HUES48 (cell line): ENCODE results near the gene HSF2BP.
"Not testable (repeated sequence)": the region's sequence is repeated elsewhere in the genome, so short reads cannot be mapped to it uniquely, and the experiment has no call there.

Experiments used
- H3K27ac ChIP-seq: one replicate; pipeline ENCODE4 v1.7.0; 2013; ENCODE audit warnings: low read depth, low read length, inconsistent platforms
- H3K27me3 ChIP-seq: 2 replicates; pipeline ENCODE4 v1.6.1; 2013; ENCODE audit warnings: mild to moderate bottlenecking, low read length; ENCODE audit not compliant: control insufficient read depth, insufficient read depth
- H3K36me3 ChIP-seq: 2 replicates; pipeline ENCODE4 v1.6.1; 2013; ENCODE audit warnings: low read length; ENCODE audit not compliant: control insufficient read depth, insufficient read depth
- H3K4me1 ChIP-seq: 2 replicates; pipeline ENCODE4 v1.6.1; 2013; ENCODE audit warnings: mild to moderate bottlenecking, low read length; ENCODE audit not compliant: control insufficient read depth, insufficient read depth
- H3K4me3 ChIP-seq: 2 replicates; pipeline ENCODE4 v1.5.1; 2013; ENCODE audit warnings: mild to moderate bottlenecking, low read depth, low read length
- H3K9ac ChIP-seq: 2 replicates; pipeline ENCODE4 v1.6.1; 2013; ENCODE audit warnings: mild to moderate bottlenecking, low read depth, low read length, moderate library complexity
- H3K9me3 ChIP-seq: 2 replicates; pipeline ENCODE4 v1.6.1; 2013; ENCODE audit warnings: low read length; ENCODE audit not compliant: control insufficient read depth, insufficient read depth

Gene HSF2BP

DNA sequence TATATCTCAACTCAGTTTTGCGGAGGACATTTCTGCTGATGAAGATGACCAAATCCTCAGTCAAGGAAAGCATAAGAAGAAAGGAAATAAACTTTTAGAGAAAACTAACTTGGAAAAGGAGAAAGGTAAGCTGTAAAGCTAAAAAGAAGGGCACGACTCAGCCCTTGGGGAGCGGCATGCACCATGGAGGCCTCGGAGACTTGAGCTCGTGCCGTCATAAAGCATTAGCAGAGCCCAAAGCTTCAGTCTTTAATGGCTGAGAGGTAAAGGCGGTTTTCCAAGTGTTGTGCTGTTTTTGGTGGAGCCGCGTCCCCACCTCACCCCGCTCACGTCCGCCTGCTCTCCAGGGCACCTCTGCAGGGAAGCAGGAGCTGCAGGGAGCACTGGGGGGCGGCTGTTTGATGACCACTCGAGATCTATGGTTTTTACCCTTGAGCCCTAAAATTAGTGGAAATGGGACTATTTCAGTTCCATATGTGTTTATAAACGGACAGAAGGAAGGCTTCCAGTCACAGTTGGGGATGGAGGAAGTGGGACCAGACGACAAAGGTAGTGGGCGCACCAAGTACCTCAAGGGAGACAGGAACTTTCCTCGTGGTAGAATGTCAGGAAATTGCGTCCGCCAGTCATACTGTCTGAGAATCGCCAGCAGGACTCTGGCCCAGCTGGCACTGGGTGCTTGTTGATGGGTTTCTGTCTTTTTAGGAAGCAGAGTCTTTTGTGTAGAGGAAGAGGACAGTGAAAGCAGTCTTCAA is 27.7 kb upstream of the HSF2BP start:
- Histone ChIP-seq H3K4me3 (no peak overlapping the region), H3K4me1 (no peaks in the 10 kb centered on the region), H3K27ac (no peak overlapping the region), H3K9ac (no peak overlapping the region), H3K36me3 (peaks cover 96% of the 10 kb centered on the region), H3K27me3 (no peaks in the 10 kb centered on the region), H3K9me3 (no peaks in the 10 kb centered on the region)

DNA sequence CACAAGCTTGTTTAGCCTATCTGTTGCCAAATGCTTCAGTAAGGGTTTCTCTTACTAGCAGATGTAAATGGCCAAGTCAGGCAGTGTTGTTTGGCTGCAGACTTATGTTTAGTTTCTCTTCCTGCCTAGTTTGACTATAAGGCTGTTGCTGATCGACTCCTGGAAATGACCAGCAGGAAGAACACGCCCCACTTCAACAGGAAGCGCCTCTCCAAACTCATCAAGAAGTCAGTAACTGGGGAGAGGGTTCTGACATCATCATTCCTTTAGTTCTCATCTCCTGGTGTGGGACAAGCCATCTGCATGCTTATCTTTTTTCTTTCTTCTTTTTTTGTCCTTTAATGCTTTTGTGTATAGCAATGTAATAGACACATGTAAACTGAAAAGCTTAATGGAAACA is 25.1 kb upstream of the HSF2BP start:
- Histone ChIP-seq H3K9ac (no peak overlapping the region), H3K9me3 (no peaks in the 10 kb centered on the region), H3K27me3 (no peaks in the 10 kb centered on the region), H3K4me1 (no peaks in the 10 kb centered on the region), H3K4me3 (no peak overlapping the region), H3K36me3 (peaks cover 92% of the 10 kb centered on the region), H3K27ac (no peak overlapping the region)

DNA sequence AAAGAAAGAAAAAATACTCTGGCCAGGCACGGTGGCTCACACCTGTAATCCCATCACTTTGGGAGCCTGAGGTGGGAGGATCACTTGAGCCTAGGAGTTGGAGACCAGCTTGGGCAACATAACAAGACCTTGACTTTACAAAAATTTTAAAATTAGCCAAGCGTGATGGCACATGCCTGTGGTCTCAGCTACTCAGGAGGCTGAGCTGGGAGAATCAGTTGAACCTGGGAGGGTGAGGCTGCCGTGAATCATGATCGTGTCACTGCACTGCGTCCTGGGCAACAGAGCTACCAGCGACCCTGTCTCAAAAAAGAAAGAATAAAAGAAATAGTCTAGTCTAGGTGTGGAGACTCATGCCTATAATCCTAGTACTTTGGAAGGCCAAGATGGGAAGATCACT is 22.4 kb upstream of the HSF2BP start:
- Histone ChIP-seq H3K4me3 (no peak overlapping the region), H3K27ac (no peak overlapping the region), H3K9me3 (no peaks in the 10 kb centered on the region), H3K36me3 (peaks cover 88% of the 10 kb centered on the region), H3K9ac (no peak overlapping the region), H3K27me3 (no peaks in the 10 kb centered on the region), H3K4me1 (no peaks in the 10 kb centered on the region)

GRCh38 chr21:43680421-43680820 is 21.1 kb upstream of the HSF2BP start:
- H3K4me1 ChIP-seq, H3K9ac ChIP-seq, H3K27me3 ChIP-seq, H3K9me3 ChIP-seq, H3K27ac ChIP-seq, H3K4me3 ChIP-seq: not testable (repeated sequence)
- peaks cover 87% of the 10 kb centered on the region for H3K36me3 ChIP-seq

GRCh38 chr21:43679951-43680350 is 20.7 kb upstream of the HSF2BP start:
- H3K9me3 ChIP-seq: no peaks in the 10 kb centered on the region
- no peak overlapping the region for H3K27ac ChIP-seq
- H3K9ac ChIP-seq: no peak overlapping the region
- H3K4me1 ChIP-seq: no peaks in the 10 kb centered on the region
- H3K4me3 ChIP-seq: no peak overlapping the region
- H3K36me3 ChIP-seq: peaks cover 87% of the 10 kb centered on the region
- no peaks in the 10 kb centered on the region for H3K27me3 ChIP-seq

GRCh38 chr21:43676391-43676790 is 17.1 kb upstream of the HSF2BP start:
- Histone ChIP-seq H3K27me3 (no peaks in the 10 kb centered on the region), H3K9me3 (no peaks in the 10 kb centered on the region), H3K36me3 (peaks cover 77% of the 10 kb centered on the region), H3K4me1 (peaks cover 14% of the 10 kb centered on the region; the same call in 1 of the 2 replicates), H3K4me3 (no peak overlapping the region), H3K27ac (no peak overlapping the region), H3K9ac (no peak overlapping the region)

- no peak overlapping the region for H3K9ac ChIP-seq
- peaks cover 81% of the 10 kb centered on the region for H3K36me3 ChIP-seq
- no peak overlapping the region for H3K27ac ChIP-seq
- no peaks in the 10 kb centered on the region for H3K9me3 ChIP-seq
- H3K27me3 ChIP-seq: no peaks in the 10 kb centered on the region
- peaks cover 14% of the 10 kb centered on the region; the same call in 1 of the 2 replicates for H3K4me1 ChIP-seq
- no peak overlapping the region for H3K4me3 ChIP-seq
These were observed 16.6 kb upstream of the HSF2BP start for GRCh38 chr21:43675871-43676270.

GRCh38 chr21:43669828-43670605 is 10.7 kb upstream of the HSF2BP start:
- Histone ChIP-seq H3K4me1 (peaks cover 14% of the 10 kb centered on the region; the same call in 1 of the 2 replicates), H3K9ac (no peak overlapping the region), H3K4me3 (no peak overlapping the region), H3K27ac (no peak overlapping the region), H3K9me3 (no peaks in the 10 kb centered on the region), H3K36me3 (peaks cover 62% of the 10 kb centered on the region), H3K27me3 (no peaks in the 10 kb centered on the region)

DNA sequence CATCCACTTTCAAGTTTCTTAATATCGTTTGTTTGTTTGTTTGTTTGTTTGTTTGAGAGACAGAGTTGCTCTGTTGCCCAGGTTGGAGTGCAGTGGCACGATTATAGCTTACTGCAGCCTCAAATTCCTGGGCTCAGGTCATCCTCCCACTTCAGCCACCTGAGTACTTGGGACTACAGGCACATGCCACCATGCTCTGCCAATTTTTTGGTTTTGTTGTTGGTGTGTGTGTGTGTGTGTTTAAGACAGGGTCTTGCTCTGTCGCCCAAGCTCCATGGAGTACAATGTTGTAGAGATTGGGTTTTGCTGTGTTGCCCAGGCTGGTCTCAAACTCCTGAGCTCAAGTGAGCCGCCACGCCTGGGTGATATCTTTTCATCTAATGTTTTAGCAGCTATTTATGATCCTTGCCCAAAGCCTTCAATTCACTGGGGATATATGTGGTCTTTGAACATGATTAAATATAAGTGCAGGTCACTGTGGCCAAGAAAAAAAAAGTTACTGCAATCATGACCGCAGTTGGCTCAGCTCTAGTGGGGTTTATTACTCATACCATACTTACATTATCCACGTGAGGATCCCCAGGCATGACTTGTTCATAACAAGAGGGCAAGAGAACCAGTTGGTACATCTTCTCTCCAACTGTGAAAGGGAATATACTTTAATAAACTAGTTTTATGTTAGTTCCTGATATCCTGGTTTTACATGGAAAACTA is 8.1 kb upstream of the HSF2BP start:
- H3K27me3 ChIP-seq: no peaks in the 10 kb centered on the region
- no peaks in the 10 kb centered on the region for H3K9me3 ChIP-seq
- no peaks in the 10 kb centered on the region for H3K4me1 ChIP-seq
- H3K4me3 ChIP-seq: no peak overlapping the region
- peaks cover 75% of the 10 kb centered on the region for H3K36me3 ChIP-seq
- no peak overlapping the region for H3K27ac ChIP-seq
- no peak overlapping the region for H3K9ac ChIP-seq

DNA sequence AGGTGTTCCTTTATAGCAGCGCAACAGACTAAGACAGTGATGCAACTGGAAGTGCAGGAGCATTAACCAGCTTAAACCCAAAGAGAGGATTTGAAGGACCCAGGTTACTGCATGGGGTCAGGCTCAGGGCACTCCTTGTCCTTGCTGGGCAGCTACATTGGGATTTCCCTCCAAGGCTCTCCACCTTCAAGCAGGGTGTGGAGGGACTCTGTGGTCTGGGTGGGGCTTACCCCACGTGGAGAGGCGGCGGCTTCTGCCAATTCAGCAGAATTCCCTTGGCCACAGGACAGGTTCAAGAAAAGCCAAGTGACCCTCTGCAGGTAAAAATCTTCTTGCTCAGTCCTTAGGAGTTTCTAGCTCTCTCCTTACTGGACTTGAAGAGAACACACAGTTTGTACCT is 6.6 kb upstream of the HSF2BP start:
- Histone ChIP-seq H3K27ac (no peak overlapping the region), H3K27me3 (no peaks in the 10 kb centered on the region), H3K9ac (no peak overlapping the region), H3K4me3 (no peak overlapping the region), H3K4me1 (peaks cover 1% of the 10 kb centered on the region), H3K36me3 (peaks cover 73% of the 10 kb centered on the region), H3K9me3 (no peaks in the 10 kb centered on the region)

GRCh38 chr21:43664358-43664757 is 5.1 kb upstream of the HSF2BP start:
- H3K4me3 ChIP-seq: no peak overlapping the region
- H3K9me3 ChIP-seq: no peaks in the 10 kb centered on the region
- H3K9ac ChIP-seq: no peak overlapping the region
- H3K27ac ChIP-seq: no peak overlapping the region
- H3K4me1 ChIP-seq: peaks cover 6% of the 10 kb centered on the region
- peaks cover 58% of the 10 kb centered on the region for H3K36me3 ChIP-seq
- no peaks in the 10 kb centered on the region for H3K27me3 ChIP-seq
